ENCODE data around the gene OR1N2.
"Not testable (repeated sequence)": the region's sequence is repeated elsewhere in the genome, so short reads cannot be mapped to it uniquely, and the experiment has no call there.

OR1N2 gene

GRCh38 chr9:122561446-122561845, 8.5 kb downstream of the OR1N2 start:
- no peak overlapping the region for H3K4me3 ChIP-seq (ENCODE audit: control insufficient read depth in 1 of 7, extremely low read depth in 1 of 7, insufficient read depth in 4 of 7, low read depth in 2 of 7, low read length in 6 of 7)
- H3K4me1 ChIP-seq (ENCODE audit: control extremely low read depth in 1 of 4, control insufficient read depth in 4 of 4, insufficient read depth in 4 of 4, low read length in 3 of 4): no peaks in the 10 kb centered on the region
- no peak overlapping the region for H3K27ac ChIP-seq (ENCODE audit: insufficient read depth in 1 of 2, low read depth in 1 of 2, low read length in 2 of 2, poor library complexity in 1 of 2, severe bottlenecking in 2 of 2)
- 91% methylated on average over 2 of the region's 4 CpGs for WGBS (ENCODE audit: insufficient coverage)
- H3K27me3 ChIP-seq (replicated peaks in 2 of 5; ENCODE audit: control insufficient read depth in 4 of 5, insufficient read depth in 5 of 5, low read length in 4 of 5): no peaks in the 10 kb centered on the region
- ChIA-PET CTCF (no interaction called here), POLR2A (no interaction called here)
- no peaks in the 10 kb centered on the region for H3K36me3 ChIP-seq (ENCODE audit: control insufficient read depth in 4 of 4, insufficient read depth in 4 of 4, low read length in 3 of 4)
- H3K9me3 ChIP-seq (ENCODE audit: control extremely low read depth in 1 of 5, control insufficient read depth in 4 of 5, insufficient read depth in 2 of 5, low read depth in 1 of 5, low read length in 4 of 5): peaks cover 0 to 6% (median 0%) of the 10 kb centered on the region in 5 experiments
- DNase-seq: no peak

- H3K4me1 ChIP-seq (ENCODE audit: control extremely low read depth in 1 of 4, control insufficient read depth in 4 of 4, insufficient read depth in 4 of 4, low read length in 3 of 4): no peaks in the 10 kb centered on the region
- H3K27me3 ChIP-seq (replicated peaks in 2 of 5; ENCODE audit: control insufficient read depth in 4 of 5, insufficient read depth in 5 of 5, low read length in 4 of 5): no peaks in the 10 kb centered on the region
- POLR2A ChIA-PET: no interaction called here
- WGBS (ENCODE audit: insufficient coverage): 54% methylated on average over 9 of the region's 9 CpGs
- no peaks in the 10 kb centered on the region for H3K36me3 ChIP-seq (ENCODE audit: control insufficient read depth in 4 of 4, insufficient read depth in 4 of 4, low read length in 3 of 4)
- no peak overlapping the region for H3K27ac ChIP-seq (ENCODE audit: insufficient read depth in 1 of 2, low read depth in 1 of 2, low read length in 2 of 2, poor library complexity in 1 of 2, severe bottlenecking in 2 of 2)
- peaks cover 0 to 6% (median 0%) of the 10 kb centered on the region in 5 experiments for H3K9me3 ChIP-seq (ENCODE audit: control extremely low read depth in 1 of 5, control insufficient read depth in 4 of 5, insufficient read depth in 2 of 5, low read depth in 1 of 5, low read length in 4 of 5)
- no peak overlapping the region for H3K4me3 ChIP-seq (ENCODE audit: control insufficient read depth in 1 of 7, extremely low read depth in 1 of 7, insufficient read depth in 4 of 7, low read depth in 2 of 7, low read length in 6 of 7)
- CTCF ChIA-PET: no interaction called here
- no peak for DNase-seq
Measured at GRCh38 chr9:122562134-122562760, 9.3 kb downstream of the OR1N2 start.

- Histone ChIP-seq H3K9me3 (ENCODE audit: control extremely low read depth in 1 of 5, control insufficient read depth in 4 of 5, insufficient read depth in 2 of 5, low read depth in 1 of 5, low read length in 4 of 5) (peaks cover 0 to 3% (median 0%) of the 10 kb centered on the region in 5 experiments), H3K27me3 (replicated peaks in 2 of 5; ENCODE audit: control insufficient read depth in 4 of 5, insufficient read depth in 5 of 5, low read length in 4 of 5) (no peaks in the 10 kb centered on the region), H3K36me3 (ENCODE audit: control insufficient read depth in 4 of 4, insufficient read depth in 4 of 4, low read length in 3 of 4) (no peaks in the 10 kb centered on the region), H3K27ac (ENCODE audit: insufficient read depth in 1 of 2, low read depth in 1 of 2, low read length in 2 of 2, poor library complexity in 1 of 2, severe bottlenecking in 2 of 2) (no peak overlapping the region), H3K4me1 (ENCODE audit: control extremely low read depth in 1 of 4, control insufficient read depth in 4 of 4, insufficient read depth in 4 of 4, low read length in 3 of 4) (no peaks in the 10 kb centered on the region), H3K4me3 (ENCODE audit: control insufficient read depth in 1 of 7, extremely low read depth in 1 of 7, insufficient read depth in 4 of 7, low read depth in 2 of 7, low read length in 6 of 7) (no peak overlapping the region)
- WGBS (ENCODE audit: insufficient coverage): 96% methylated on average over 4 of the region's 4 CpGs
- ChIA-PET POLR2A (no interaction called here), CTCF (no interaction called here)
- no peak for DNase-seq
Measured at GRCh38 chr9:122567901-122568300, 15.0 kb downstream of the OR1N2 start.

- POLR2A ChIA-PET: no interaction called here
- DNase-seq: no peak
- CTCF ChIA-PET: no interaction called here
- Histone ChIP-seq H3K27ac (ENCODE audit: insufficient read depth in 1 of 2, low read depth in 1 of 2, low read length in 2 of 2, poor library complexity in 1 of 2, severe bottlenecking in 2 of 2) (no peak overlapping the region), H3K4me3 (ENCODE audit: control insufficient read depth in 1 of 7, extremely low read depth in 1 of 7, insufficient read depth in 4 of 7, low read depth in 2 of 7, low read length in 6 of 7) (no peak overlapping the region), H3K4me1 (ENCODE audit: control extremely low read depth in 1 of 4, control insufficient read depth in 4 of 4, insufficient read depth in 4 of 4, low read length in 3 of 4) (no peaks in the 10 kb centered on the region), H3K36me3 (ENCODE audit: control insufficient read depth in 4 of 4, insufficient read depth in 4 of 4, low read length in 3 of 4) (no peaks in the 10 kb centered on the region), H3K27me3 (replicated peaks in 2 of 5; ENCODE audit: control insufficient read depth in 4 of 5, insufficient read depth in 5 of 5, low read length in 4 of 5) (no peaks in the 10 kb centered on the region), H3K9me3 (ENCODE audit: control extremely low read depth in 1 of 5, control insufficient read depth in 4 of 5, insufficient read depth in 2 of 5, low read depth in 1 of 5, low read length in 4 of 5) (peaks cover 0 to 7% (median 0%) of the 10 kb centered on the region in 5 experiments)
- 61% methylated on average over 2 of the region's 2 CpGs for WGBS (ENCODE audit: insufficient coverage)
Measured at GRCh38 chr9:122572456-122572855, 19.5 kb downstream of the OR1N2 start.

- WGBS (ENCODE audit: insufficient coverage): 70% methylated on average over 3 of the region's 5 CpGs
- H3K36me3 ChIP-seq (ENCODE audit: control insufficient read depth in 4 of 4, insufficient read depth in 4 of 4, low read length in 3 of 4): no peaks in the 10 kb centered on the region
- ChIA-PET POLR2A (no interaction called here), CTCF (no interaction called here)
- no peak overlapping the region for H3K27ac ChIP-seq (ENCODE audit: insufficient read depth in 1 of 2, low read depth in 1 of 2, low read length in 2 of 2, poor library complexity in 1 of 2, severe bottlenecking in 2 of 2)
- H3K4me3 ChIP-seq (ENCODE audit: control insufficient read depth in 1 of 7, extremely low read depth in 1 of 7, insufficient read depth in 4 of 7, low read depth in 2 of 7, low read length in 6 of 7): no peak overlapping the region
- no peaks in the 10 kb centered on the region for H3K4me1 ChIP-seq (ENCODE audit: control extremely low read depth in 1 of 4, control insufficient read depth in 4 of 4, insufficient read depth in 4 of 4, low read length in 3 of 4)
- no peaks in the 10 kb centered on the region for H3K27me3 ChIP-seq (replicated peaks in 2 of 5; ENCODE audit: control insufficient read depth in 4 of 5, insufficient read depth in 5 of 5, low read length in 4 of 5)
- peaks cover 0 to 7% (median 0%) of the 10 kb centered on the region in 5 experiments for H3K9me3 ChIP-seq (ENCODE audit: control extremely low read depth in 1 of 5, control insufficient read depth in 4 of 5, insufficient read depth in 2 of 5, low read depth in 1 of 5, low read length in 4 of 5)
- DNase-seq: no peak
Measured at GRCh38 chr9:122579874-122580273, 27.0 kb downstream of the OR1N2 start.

GRCh38 chr9:122580360-122580759, 27.4 kb downstream of the OR1N2 start:
- 100% methylated on average over 1 of the region's 3 CpGs for WGBS (ENCODE audit: insufficient coverage)
- no peaks in the 10 kb centered on the region for H3K36me3 ChIP-seq (ENCODE audit: control insufficient read depth in 4 of 4, insufficient read depth in 4 of 4, low read length in 3 of 4)
- POLR2A ChIA-PET: no interaction called here
- H3K27ac ChIP-seq (ENCODE audit: insufficient read depth in 1 of 2, low read depth in 1 of 2, low read length in 2 of 2, poor library complexity in 1 of 2, severe bottlenecking in 2 of 2): no peak overlapping the region
- no peak overlapping the region for H3K4me3 ChIP-seq (ENCODE audit: control insufficient read depth in 1 of 7, extremely low read depth in 1 of 7, insufficient read depth in 4 of 7, low read depth in 2 of 7, low read length in 6 of 7)
- no peak for DNase-seq
- no peaks in the 10 kb centered on the region for H3K4me1 ChIP-seq (ENCODE audit: control extremely low read depth in 1 of 4, control insufficient read depth in 4 of 4, insufficient read depth in 4 of 4, low read length in 3 of 4)
- CTCF ChIA-PET: no interaction called here
- peaks cover 0 to 7% (median 0%) of the 10 kb centered on the region in 5 experiments for H3K9me3 ChIP-seq (ENCODE audit: control extremely low read depth in 1 of 5, control insufficient read depth in 4 of 5, insufficient read depth in 2 of 5, low read depth in 1 of 5, low read length in 4 of 5)
- no peaks in the 10 kb centered on the region for H3K27me3 ChIP-seq (replicated peaks in 2 of 5; ENCODE audit: control insufficient read depth in 4 of 5, insufficient read depth in 5 of 5, low read length in 4 of 5)

- H3K27ac ChIP-seq (ENCODE audit: insufficient read depth in 1 of 2, low read depth in 1 of 2, low read length in 2 of 2, poor library complexity in 1 of 2, severe bottlenecking in 2 of 2); H3K36me3 ChIP-seq (ENCODE audit: control insufficient read depth in 4 of 4, insufficient read depth in 4 of 4, low read length in 3 of 4); CTCF ChIA-PET; H3K9me3 ChIP-seq (ENCODE audit: control extremely low read depth in 1 of 5, control insufficient read depth in 4 of 5, insufficient read depth in 2 of 5, low read depth in 1 of 5, low read length in 4 of 5); DNase-seq; H3K27me3 ChIP-seq (replicated peaks in 2 of 5; ENCODE audit: control insufficient read depth in 4 of 5, insufficient read depth in 5 of 5, low read length in 4 of 5); H3K4me1 ChIP-seq (ENCODE audit: control extremely low read depth in 1 of 4, control insufficient read depth in 4 of 4, insufficient read depth in 4 of 4, low read length in 3 of 4); H3K4me3 ChIP-seq (ENCODE audit: control insufficient read depth in 1 of 7, extremely low read depth in 1 of 7, insufficient read depth in 4 of 7, low read depth in 2 of 7, low read length in 6 of 7); POLR2A ChIA-PET: not testable (repeated sequence)
- WGBS (ENCODE audit: insufficient coverage): 100% methylated on average over 1 of the region's 8 CpGs
Measured at GRCh38 chr9:122583284-122583683, 30.4 kb downstream of the OR1N2 start, which contains the start of gene OR1L8. OR1L8 (minus strand) TSS chr9:122583384; CDS start chr9:122568477, 14,907 bp downstream.
